Left ventricle myocardium superior (tissue), 1 donor: ENCODE measurements around the gene OR1D2. TPM values are rescaled to one million over a fixed set of nuclear protein-coding genes. Genes with fewer than 3 reads are reported as not detected.
"Not testable (repeated sequence)": the region's sequence is repeated elsewhere in the genome, so short reads cannot be mapped to it uniquely, and the experiment has no call there.

ENCODE experiments used
- ATAC-seq: fragments of 200-7000 bp; cut with Tn5 transposase; one replicate; pipeline ENCODE4 v1.9.1; 2020; ENCODE audit warnings: mild to moderate bottlenecking, moderate library complexity
- DNase-seq: peaks from one replicate; pipeline ENCODE4 v3.0.0-alpha.2; 2020
- intact Hi-C: fragments of 100-400 bp; cut with micrococcal nuclease; formaldehyde crosslinking; loops from one replicate; pipeline ENCODE4 v1.11.0; 2022
- long read RNA-seq: library from polyadenylated mRNA; unstranded; transcript quantifications from one replicate; pipeline ENCODE4 v2.0.0, GENCODE V29; 2021
- total RNA-seq: library from RNA; stranded (reverse); fragmentation: NEBNext Ultra II Directional; extraction: Animal tissue kit (Norgen Biotek cat#: 25700); gene quantifications from one replicate; pipeline ENCODE4 v1.2.1, GENCODE V29; 2021
- donor health status: DM: no; HTN: yes; CAD: no; lungs with severe emphysema.

OR1D2 gene, protein sequence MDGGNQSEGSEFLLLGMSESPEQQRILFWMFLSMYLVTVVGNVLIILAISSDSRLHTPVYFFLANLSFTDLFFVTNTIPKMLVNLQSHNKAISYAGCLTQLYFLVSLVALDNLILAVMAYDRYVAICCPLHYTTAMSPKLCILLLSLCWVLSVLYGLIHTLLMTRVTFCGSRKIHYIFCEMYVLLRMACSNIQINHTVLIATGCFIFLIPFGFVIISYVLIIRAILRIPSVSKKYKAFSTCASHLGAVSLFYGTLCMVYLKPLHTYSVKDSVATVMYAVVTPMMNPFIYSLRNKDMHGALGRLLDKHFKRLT
- total RNA-seq, result not detected
- long read RNA-seq, result 0 reads

- intact Hi-C loops, result no loop called here
- ATAC-seq (no peak), DNase-seq (no peak)
Measured at GRCh38 chr17:3104322-3104721, at the start of gene OR1D2. OR1D2 (minus strand) TSS chr17:3104422; CDS start chr17:3092996, 11,426 bp downstream.

DNA sequence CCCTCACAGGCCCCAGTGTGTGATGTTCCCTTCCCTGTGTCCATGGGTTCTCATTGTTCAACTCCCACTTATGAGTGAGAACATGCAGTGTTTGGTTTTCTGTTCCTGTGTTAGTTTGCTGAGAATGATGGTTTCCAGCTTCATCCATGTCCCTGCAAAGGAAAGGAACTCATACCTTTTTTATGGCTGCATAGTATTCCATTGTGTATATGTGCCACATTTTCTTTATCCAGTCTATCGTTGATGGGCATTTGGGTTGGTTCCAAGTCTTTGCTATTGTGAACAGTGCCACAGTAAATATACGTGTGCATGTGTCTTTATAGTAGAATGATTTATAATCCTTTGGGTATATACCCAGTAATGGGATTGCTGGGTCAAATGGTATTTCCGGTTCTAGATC lies 33.3 kb upstream of the OR1D2 start:
- intact Hi-C loops, DNase-seq: not testable (repeated sequence)

GRCh38 chr17:3127451-3127850 lies 23.2 kb upstream of the OR1D2 start, which contains the start of gene OR1G1:
OR1G1 (minus strand) TSS chr17:3127551; CDS start chr17:3127551, 0 bp downstream.
- intact Hi-C loops, result no loop called here
- no peak for DNase-seq
- no peak for ATAC-seq

More for the DNA sequence above, 33.3 kb upstream of the OR1D2 start:
- ATAC-seq, result not testable (repeated sequence)

DNA sequence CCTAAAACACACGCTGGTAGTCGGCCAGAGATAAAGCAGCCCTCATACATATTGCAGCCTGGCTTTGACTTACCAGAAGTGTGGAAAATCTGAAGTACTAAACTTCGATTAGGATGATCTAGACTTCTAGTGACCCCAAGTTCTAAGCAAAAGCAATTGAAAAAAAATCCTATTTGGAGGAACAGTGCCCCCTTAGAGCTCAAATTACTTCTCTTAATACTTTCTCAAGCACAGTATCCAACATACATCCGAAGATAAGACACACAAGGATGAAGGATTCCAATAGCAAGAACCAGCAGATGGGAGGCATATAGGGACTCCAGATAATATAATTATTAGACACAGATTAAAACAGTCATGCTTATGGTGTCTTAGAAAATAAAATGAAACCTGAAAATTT lies 30.4 kb downstream of the OR1D2 start:
- ATAC-seq, DNase-seq, intact Hi-C loops: not testable (repeated sequence)

GRCh38 chr17:3065192-3065591 lies 39.0 kb downstream of the OR1D2 start:
- DNase-seq, intact Hi-C loops: not testable (repeated sequence)
- ATAC-seq, result peak; percentile 63

DNA sequence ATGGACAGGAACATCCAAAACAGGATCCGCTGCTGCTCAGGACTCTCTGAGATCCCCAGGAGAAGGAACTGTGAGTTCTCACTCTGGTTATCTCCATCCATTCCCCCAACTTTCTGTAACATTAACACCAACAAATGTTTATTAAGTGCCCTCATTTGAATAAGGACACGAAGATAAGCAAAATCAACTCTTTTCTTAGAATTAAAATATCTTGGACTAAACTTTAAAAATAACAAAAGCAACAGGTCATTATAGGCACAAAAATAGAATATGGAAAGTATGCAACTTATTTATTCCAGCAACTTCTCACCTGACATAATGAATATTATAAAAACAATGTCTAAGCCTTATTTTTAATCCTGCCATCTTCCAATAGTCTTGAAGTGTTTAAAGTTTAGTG lies 40.7 kb downstream of the OR1D2 start, which contains the start of gene OR1D5:
Gene OR1D5, minus strand, starts transcription at position 101 of the 400 bp plus-strand sequence. Its CDS starts 0 bp downstream, at position 101.
- ATAC-seq, DNase-seq, intact Hi-C loops: not testable (repeated sequence)

GRCh38 chr17:3062824-3063377 lies 41.3 kb downstream of the OR1D2 start:
- intact Hi-C loops, result not testable (repeated sequence)

DNA sequence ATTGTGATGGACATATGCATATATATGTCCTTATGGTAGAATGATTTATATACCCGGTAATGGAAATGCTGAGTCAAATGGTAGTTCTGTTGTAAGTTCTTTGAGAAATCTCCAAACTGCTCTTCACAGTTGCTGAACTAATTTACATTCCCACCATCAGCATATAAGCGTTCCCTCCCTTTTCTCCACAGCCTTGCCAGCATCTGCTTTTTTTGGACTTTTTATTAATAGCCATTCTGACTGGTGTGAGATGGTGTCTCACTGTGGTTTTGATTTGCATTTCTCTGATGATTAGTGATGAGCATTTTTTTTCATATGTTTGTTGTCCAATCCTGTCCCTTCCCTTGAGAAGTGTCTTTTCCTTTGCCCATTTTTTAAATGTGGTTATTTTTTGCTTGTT lies 49.4 kb downstream of the OR1D2 start:
- DNase-seq, ATAC-seq, intact Hi-C loops: not testable (repeated sequence)

More at GRCh38 chr17:3062824-3063377, 41.3 kb downstream of the OR1D2 start:
- not testable (repeated sequence) for DNase-seq, ATAC-seq

DNA sequence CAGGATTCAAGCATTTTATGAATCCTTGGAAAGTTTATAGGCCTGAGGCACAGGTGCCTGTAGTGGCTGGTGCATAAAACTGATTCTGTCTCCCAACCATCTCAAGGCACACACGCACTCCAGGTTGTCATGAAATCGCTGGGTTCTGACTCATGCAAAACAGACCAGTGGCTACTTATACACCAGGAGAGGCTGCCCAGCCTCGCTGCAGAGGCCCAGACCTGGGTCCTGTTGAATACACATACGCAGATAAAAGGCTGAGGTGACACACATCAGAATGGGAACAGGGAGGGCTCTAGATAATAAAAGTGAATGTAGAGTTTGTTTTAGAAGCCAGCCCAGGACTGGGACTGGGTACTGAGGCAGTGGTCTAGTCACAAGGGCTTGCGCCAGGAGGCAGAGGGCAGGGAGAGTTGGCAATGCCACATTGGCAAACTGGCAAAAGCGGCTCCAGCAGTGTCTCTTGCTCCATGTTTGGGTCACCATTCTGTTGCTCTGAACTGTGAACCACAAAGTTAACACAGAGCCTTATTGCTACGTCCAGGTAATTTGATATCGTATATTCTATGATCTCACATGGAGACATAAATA lies 54.4 kb downstream of the OR1D2 start:
- DNase-seq, result no peak
- ATAC-seq, result no peak
- intact Hi-C loops, result no loop called here

- intact Hi-C loops, result no loop called here
- ATAC-seq, result peak; percentile 100
- peak; percentile 97 for DNase-seq
Measured at GRCh38 chr17:3048727-3049471, 55.3 kb downstream of the OR1D2 start.

GRCh38 chr17:3046753-3047152 lies 57.5 kb downstream of the OR1D2 start:
- DNase-seq (no peak), ATAC-seq (no peak)
- intact Hi-C loops, result no loop called here

DNA sequence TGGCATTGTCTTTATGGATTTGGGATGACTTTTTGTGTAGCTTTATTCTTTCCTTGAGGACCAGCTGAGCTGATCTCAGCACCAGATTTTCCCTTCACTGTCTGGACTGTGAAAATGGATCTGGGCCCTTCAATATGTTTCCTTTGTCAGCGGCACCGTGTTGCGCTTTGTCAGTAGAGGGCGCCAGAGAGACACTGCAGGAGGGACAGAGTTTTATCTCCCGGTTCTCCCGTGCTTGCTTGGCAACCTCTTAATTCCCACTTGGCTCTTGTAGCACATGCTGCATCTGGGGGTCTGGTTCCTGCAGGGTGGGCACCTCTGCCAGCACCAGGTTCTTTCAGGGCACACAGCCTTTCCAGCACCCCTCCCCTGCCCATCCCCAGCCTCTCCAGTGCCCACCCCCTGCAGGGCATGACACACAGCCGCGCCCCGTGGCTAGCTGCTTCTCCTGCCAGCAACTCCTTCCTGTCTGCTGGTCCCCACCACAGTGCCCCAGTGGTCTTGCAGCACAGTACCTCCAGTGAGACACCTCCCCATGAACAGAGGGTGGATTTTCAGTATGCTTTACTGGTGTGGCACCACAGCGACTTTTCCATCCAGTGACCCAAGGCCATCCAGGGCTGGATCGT lies 60.4 kb downstream of the OR1D2 start:
- intact Hi-C loops, result no loop called here
- ATAC-seq (no peak), DNase-seq (no peak)

GRCh38 chr17:3040882-3041281 lies 63.3 kb downstream of the OR1D2 start:
- ATAC-seq, result no peak
- intact Hi-C loops, result no loop called here
- DNase-seq, result no peak

DNA sequence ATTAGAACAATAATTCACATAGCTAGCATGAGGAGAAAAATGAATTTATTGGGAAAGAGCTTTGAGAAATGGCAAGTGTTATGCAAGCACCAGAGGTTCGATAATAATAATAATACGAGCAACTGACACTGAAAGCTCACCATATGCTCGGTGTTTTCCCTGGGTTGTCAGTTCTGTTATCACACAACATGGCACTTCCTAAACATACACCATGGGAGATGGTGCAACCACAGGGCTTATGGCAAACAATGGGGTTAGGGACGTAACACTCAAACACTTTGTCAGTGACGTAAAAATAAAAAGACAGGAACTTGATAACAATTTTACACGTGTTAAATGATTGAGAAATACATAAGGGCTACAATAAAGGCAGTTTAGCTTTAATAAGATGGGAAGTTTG lies 64.5 kb downstream of the OR1D2 start:
- intact Hi-C loops, result no loop called here
- ATAC-seq, result no peak
- no peak for DNase-seq

- intact Hi-C loops, result no loop called here
- ATAC-seq, result no peak
Measured at GRCh38 chr17:3038941-3039340, 65.3 kb downstream of the OR1D2 start.

More at GRCh38 chr17:3038941-3039340, 65.3 kb downstream of the OR1D2 start:
- no peak for DNase-seq
